GM10266 (cell line): ENCODE results near the gene CDX2.

Experiments used
- DNase-seq: peaks from one replicate; pipeline ENCODE4 v3.0.0; 2012; ENCODE audit errors: extremely low spot score
- CTCF ChIP-seq: IDR thresholded peaks from 2 replicates; pipeline ENCODE4 v1.5.1; 2012; ENCODE audit warnings: mild to moderate bottlenecking, low read depth; ENCODE audit not compliant: control insufficient read depth, insufficient read depth; ENCODE audit errors: missing control alignments

Gene CDX2

GRCh38 chr13:27963491-27963890, 5.6 kb downstream of the CDX2 start:
- no peak for TF ChIP-seq CTCF
- no peak for DNase-seq

GRCh38 chr13:27962982-27963381, 6.1 kb downstream of the CDX2 start:
- no peak for TF ChIP-seq CTCF
- DNase-seq, result no peak

- no peak for TF ChIP-seq CTCF
- no peak for DNase-seq
Measured at GRCh38 chr13:27962128-27962841, 6.8 kb downstream of the CDX2 start.

GRCh38 chr13:27961227-27962085, 7.7 kb downstream of the CDX2 start:
- peak; percentile 29 for DNase-seq
- TF ChIP-seq CTCF, result no peak

GRCh38 chr13:27960362-27961226, 8.5 kb downstream of the CDX2 start:
- DNase-seq, result peak; percentile 74
- TF ChIP-seq CTCF, result peak; percentile 68

- TF ChIP-seq CTCF, result no peak
- no peak for DNase-seq
Measured at GRCh38 chr13:27959976-27960361, 9.1 kb downstream of the CDX2 start.
